ENCODE data around the gene RIC3.

- TF ChIP-seq CTCF (IDR thresholded peaks at IDR 0.05) (no peak), POLR2A (IDR thresholded peaks at IDR 0.05) (no peak), EP300 (IDR thresholded peaks at IDR 0.05) (no peak)
These were observed 68.7 kb downstream of the RIC3 start for GRCh38 chr11:8100158-8100557.

Data from tibial nerve (tissue), 4 donors.